ENCODE measurements around the gene PAX7.

PAX7 gene

GRCh38 chr1:18711003-18711402 is 80.4 kb downstream of the PAX7 start:
- no peak for DNase-seq

GRCh38 chr1:18711536-18712251 is 81.0 kb downstream of the PAX7 start:
- DNase-seq = no peak

- no peak for DNase-seq
These were observed 81.6 kb downstream of the PAX7 start for GRCh38 chr1:18712252-18712600.

- no peak for DNase-seq
These were observed 83.9 kb downstream of the PAX7 start for GRCh38 chr1:18714404-18715175.

- DNase-seq = no peak
These were observed 85.6 kb downstream of the PAX7 start for GRCh38 chr1:18716112-18716784.

- DNase-seq = no peak
These were observed 86.4 kb downstream of the PAX7 start for GRCh38 chr1:18716785-18717678.

- no peak for DNase-seq
These were observed 89.3 kb downstream of the PAX7 start for GRCh38 chr1:18719786-18720451.

GRCh38 chr1:18721041-18721440 is 90.4 kb downstream of the PAX7 start:
- no peak for DNase-seq

GRCh38 chr1:18721776-18722175 is 91.1 kb downstream of the PAX7 start:
- DNase-seq = no peak

- DNase-seq = no peak
These were observed 91.6 kb downstream of the PAX7 start for GRCh38 chr1:18722270-18722669.

- DNase-seq = no peak
These were observed 92.6 kb downstream of the PAX7 start for GRCh38 chr1:18723206-18723605.

GRCh38 chr1:18723701-18724411 is 93.2 kb downstream of the PAX7 start:
- DNase-seq = no peak

- no peak for DNase-seq
These were observed 94.2 kb downstream of the PAX7 start for GRCh38 chr1:18724801-18725200.

- no peak for DNase-seq
These were observed 94.7 kb downstream of the PAX7 start for GRCh38 chr1:18725231-18725895.

- no peak for DNase-seq
These were observed 95.7 kb downstream of the PAX7 start for GRCh38 chr1:18726368-18726767.

GRCh38 chr1:18727956-18728355 is 97.3 kb downstream of the PAX7 start:
- DNase-seq = no peak

GRCh38 chr1:18730321-18730720 is 99.7 kb downstream of the PAX7 start:
- no peak for DNase-seq

- no peak for DNase-seq
These were observed 100.5 kb downstream of the PAX7 start for GRCh38 chr1:18731148-18731547.

GRCh38 chr1:18731591-18732235 is 101.1 kb downstream of the PAX7 start:
- no peak for DNase-seq

- no peak for DNase-seq
These were observed 102.0 kb downstream of the PAX7 start for GRCh38 chr1:18732686-18733085.
